MM.1S (cell line): ENCODE data around the gene SDHB.

Experiments used
- DNase-seq: peaks from one replicate; pipeline ENCODE4 v3.0.0-alpha.2; 2015
- H2AFZ ChIP-seq: fragments of 300-600 bp; sonication (generic); 2 replicates; pipeline ENCODE4 v1.6.0; 2016; ENCODE audit warnings: antibody characterized with exemption, low read length
- H3F3A ChIP-seq: fragments of 300-600 bp; sonication (generic); 2 replicates; pipeline ENCODE4 v1.6.1; 2016; ENCODE audit warnings: mild to moderate bottlenecking, antibody characterized with exemption, low read length, moderate library complexity, mixed read lengths; ENCODE audit not compliant: insufficient read depth
- H3K27ac ChIP-seq: fragments of 300-600 bp; sonication (generic); 2 replicates; pipeline ENCODE4 v1.5.1; 2016; ENCODE audit warnings: mild to moderate bottlenecking, low read length
- H3K27me3 ChIP-seq: fragments of 300-600 bp; sonication (generic); replicated peaks from 2 replicates; pipeline ENCODE4 v1.6.0; 2016; ENCODE audit warnings: low read length; ENCODE audit not compliant: insufficient read depth
- H3K36me3 ChIP-seq: fragments of 300-600 bp; sonication (generic); replicated peaks from 2 replicates; pipeline ENCODE4 v1.6.1; 2016; ENCODE audit warnings: mild to moderate bottlenecking, low read length, mixed read lengths; ENCODE audit not compliant: insufficient read depth
- H3K4me1 ChIP-seq: fragments of 300-600 bp; sonication (generic); 2 replicates; pipeline ENCODE4 v1.6.1; 2016; ENCODE audit warnings: low read length, mixed read lengths
- H3K4me2 ChIP-seq: fragments of 300-600 bp; sonication (generic); 2 replicates; pipeline ENCODE4 v1.6.0; 2016; ENCODE audit warnings: low read depth, low read length
- H3K4me3 ChIP-seq: fragments of 300-600 bp; sonication (generic); 2 replicates; pipeline ENCODE4 v1.5.1; 2016; ENCODE audit warnings: low read length, mixed read lengths
- H3K79me2 ChIP-seq: fragments of 300-600 bp; sonication (generic); 2 replicates; pipeline ENCODE4 v1.6.1; 2016; ENCODE audit warnings: mixed run types, low read length, mixed read lengths
- H3K9ac ChIP-seq: fragments of 300-600 bp; sonication (generic); 2 replicates; pipeline ENCODE4 v1.6.1; 2016; ENCODE audit warnings: low read length, mixed read lengths
- H3K9me2 ChIP-seq: fragments of 300-600 bp; sonication (generic); replicated peaks from 2 replicates; pipeline ENCODE4 v1.6.1; 2016; ENCODE audit warnings: mild to moderate bottlenecking, low read length, mixed read lengths; ENCODE audit not compliant: insufficient read depth
- H3K9me3 ChIP-seq: fragments of 300-600 bp; sonication (generic); replicated peaks from 2 replicates; pipeline ENCODE4 v1.6.1; 2016; ENCODE audit warnings: mild to moderate bottlenecking, low read length, mixed read lengths; ENCODE audit not compliant: insufficient read depth
- H4K20me1 ChIP-seq: fragments of 300-600 bp; sonication (generic); 2 replicates; pipeline ENCODE4 v1.6.1; 2016; ENCODE audit warnings: mild to moderate bottlenecking, low read length, moderate library complexity, mixed read lengths; ENCODE audit not compliant: insufficient read depth
- CTCF ChIP-seq: fragments of 300-600 bp; sonication (generic); IDR thresholded peaks from 2 replicates; pipeline ENCODE4 v1.5.1; 2016; ENCODE audit warnings: antibody characterized with exemption, low read length, mixed read lengths
- EZH2 ChIP-seq: fragments of 300-600 bp; sonication (generic); optimal IDR thresholded peaks from 2 replicates; pipeline ENCODE3; 2017; ENCODE audit warnings: low read depth, mild to moderate bottlenecking, antibody characterized with exemption, low read length, mixed read lengths
- EZH2phosphoT487 ChIP-seq: fragments of 300-600 bp; sonication (generic); IDR thresholded peaks from 2 replicates; pipeline ENCODE4 v1.6.1; 2018; ENCODE audit warnings: antibody characterized with exemption, low read length

Gene SDHB

DNA sequence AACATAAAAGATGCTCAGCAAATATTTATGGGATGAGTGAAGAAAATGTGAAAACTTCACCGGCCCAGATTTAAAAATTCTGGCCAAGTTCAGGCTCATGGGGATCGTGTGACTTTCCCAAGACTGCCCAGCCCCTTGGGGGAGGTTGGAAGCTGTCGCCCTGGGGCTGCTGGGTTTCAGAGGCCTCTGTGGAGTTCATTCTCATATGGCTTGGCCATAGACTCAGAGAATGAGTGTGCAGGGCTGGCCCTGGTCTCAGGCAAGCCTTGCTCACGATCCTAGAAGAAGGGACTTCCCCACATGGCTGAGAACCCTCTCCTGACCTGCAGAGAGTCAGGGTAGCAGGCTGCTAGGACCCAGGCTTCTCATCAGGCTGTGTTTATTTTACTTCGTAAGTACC is 40.8 kb upstream of the SDHB start:
- H3K9me2 ChIP-seq = no peaks in the 10 kb centered on the region
- no peaks in the 10 kb centered on the region for H3K4me1 ChIP-seq
- H3K9ac ChIP-seq = no peak overlapping the region
- no peaks in the 10 kb centered on the region for H4K20me1 ChIP-seq
- no peaks in the 10 kb centered on the region for H3F3A ChIP-seq
- TF ChIP-seq EZH2phosphoT487 (no peak), EZH2 (no peak), CTCF (no peak)
- H3K4me3 ChIP-seq = no peak overlapping the region
- H2AFZ ChIP-seq = no peak overlapping the region
- no peak for DNase-seq
- H3K36me3 ChIP-seq = no peaks in the 10 kb centered on the region
- no peaks in the 10 kb centered on the region for H3K79me2 ChIP-seq
- H3K27me3 ChIP-seq = peaks cover 98% of the 10 kb centered on the region
- no peak overlapping the region for H3K4me2 ChIP-seq
- H3K9me3 ChIP-seq = no peaks in the 10 kb centered on the region
- no peak overlapping the region for H3K27ac ChIP-seq

DNA sequence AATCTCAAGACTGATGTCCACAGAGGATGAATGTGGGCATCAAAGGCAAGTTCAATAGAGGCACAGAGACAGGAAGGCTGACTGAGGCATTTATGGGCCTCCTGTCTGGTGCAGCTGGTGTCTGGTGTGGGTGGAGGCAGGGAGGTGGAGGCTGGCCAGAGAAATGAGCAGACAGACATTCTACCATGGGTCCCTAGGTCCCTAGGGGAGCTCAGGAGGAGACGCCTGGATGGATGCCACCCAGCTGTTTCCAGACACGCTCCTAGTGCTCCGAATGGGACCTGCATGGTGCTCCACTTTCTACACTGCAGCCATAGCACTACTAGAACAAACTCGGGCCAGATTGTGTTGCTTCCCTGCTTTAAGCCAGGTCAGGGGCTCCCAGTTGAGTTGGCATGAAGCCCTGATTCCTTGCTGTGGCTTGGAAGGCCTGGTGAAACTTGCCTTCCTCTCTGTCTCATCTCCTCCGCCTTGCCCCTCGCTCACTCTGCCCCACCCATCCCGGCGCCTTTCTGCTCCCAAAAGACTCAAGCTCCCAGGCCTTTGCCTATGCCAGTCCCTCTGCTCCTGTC is 40.1 kb upstream of the SDHB start:
- Histone ChIP-seq H4K20me1 (no peaks in the 10 kb centered on the region), H3K27me3 (peaks cover 98% of the 10 kb centered on the region), H3K9ac (no peak overlapping the region), H3F3A (no peaks in the 10 kb centered on the region), H2AFZ (no peak overlapping the region), H3K4me2 (no peak overlapping the region), H3K27ac (no peak overlapping the region), H3K36me3 (no peaks in the 10 kb centered on the region), H3K79me2 (no peaks in the 10 kb centered on the region), H3K4me1 (no peaks in the 10 kb centered on the region), H3K9me3 (no peaks in the 10 kb centered on the region), H3K9me2 (no peaks in the 10 kb centered on the region), H3K4me3 (no peak overlapping the region)
- no peak for DNase-seq
- TF ChIP-seq CTCF (no peak), EZH2 (no peak), EZH2phosphoT487 (no peak)

- H3K79me2 ChIP-seq = no peaks in the 10 kb centered on the region
- no peaks in the 10 kb centered on the region for H3K4me1 ChIP-seq
- H3K36me3 ChIP-seq = no peaks in the 10 kb centered on the region
- H3K27ac ChIP-seq = no peak overlapping the region
- H2AFZ ChIP-seq = no peak overlapping the region
- no peaks in the 10 kb centered on the region for H3K9me3 ChIP-seq
- TF ChIP-seq EZH2phosphoT487 (no peak), CTCF (no peak), EZH2 (no peak)
- H3K9me2 ChIP-seq = no peaks in the 10 kb centered on the region
- H3F3A ChIP-seq = no peaks in the 10 kb centered on the region
- DNase-seq = no peak
- H3K4me3 ChIP-seq = no peak overlapping the region
- peaks cover 97% of the 10 kb centered on the region for H3K27me3 ChIP-seq
- no peak overlapping the region for H3K9ac ChIP-seq
- no peak overlapping the region for H3K4me2 ChIP-seq
- H4K20me1 ChIP-seq = no peaks in the 10 kb centered on the region
Measured at GRCh38 chr1:17091252-17091651, 37.4 kb upstream of the SDHB start.
